NCI-H1092 (cell line): ENCODE results near the gene SEC16A.

Experiments used
- DNase-seq: peaks from one replicate; lab custom pipeline; 2025; lab: John Stamatoyannopoulos, UW

SEC16A gene

GRCh38 chr9:136482793-136483588 lies at the start of gene SEC16A:
Gene SEC16A (minus strand): TSS chr9:136483040. CDS start chr9:136477615, 5,425 bp downstream.
- DNase-seq, result peak; percentile 99

DNA sequence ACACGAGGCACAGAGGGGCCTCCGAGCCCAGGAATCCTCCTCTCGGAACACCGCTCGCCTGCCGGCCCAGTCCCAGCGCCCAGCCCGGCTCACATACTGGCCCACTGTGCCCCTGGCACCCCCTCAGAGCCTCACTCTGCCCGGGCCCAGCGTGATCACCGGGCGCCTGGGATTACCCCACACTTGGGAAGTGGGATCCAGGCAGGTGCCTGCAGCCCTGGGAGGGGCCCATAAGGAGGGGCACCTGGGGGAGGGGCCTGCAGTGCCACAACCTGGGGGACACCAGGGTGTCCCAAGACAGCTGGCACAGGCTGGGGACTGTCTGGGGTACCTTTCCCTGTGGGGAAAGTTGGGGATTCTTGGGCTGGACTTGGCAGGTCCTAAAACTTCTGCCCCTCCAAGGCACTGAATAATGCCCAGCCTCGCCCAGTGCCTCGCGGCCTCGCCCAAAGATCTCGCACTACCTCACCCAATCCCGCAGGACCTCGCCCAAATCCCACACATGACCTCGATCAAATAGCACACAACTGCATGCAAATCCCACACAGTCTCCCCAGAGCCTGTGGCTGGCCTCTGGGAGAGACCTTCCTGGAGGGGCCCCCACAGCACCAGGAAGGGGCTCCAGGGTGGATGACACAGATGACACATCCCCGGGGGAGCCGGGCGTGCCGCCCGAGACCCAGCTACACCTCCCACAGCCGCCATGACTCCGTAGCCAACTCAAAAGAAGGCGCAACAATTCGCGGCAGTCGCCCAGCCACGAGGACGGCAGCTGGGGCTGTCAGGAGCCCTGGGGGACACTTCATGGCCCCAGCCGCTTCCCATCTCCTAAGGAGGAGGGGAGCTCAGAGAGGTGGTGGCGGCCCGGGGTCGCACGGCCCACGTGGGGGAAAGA lies 49.3 kb upstream of the SEC16A start:
- DNase-seq, result no peak

DNA sequence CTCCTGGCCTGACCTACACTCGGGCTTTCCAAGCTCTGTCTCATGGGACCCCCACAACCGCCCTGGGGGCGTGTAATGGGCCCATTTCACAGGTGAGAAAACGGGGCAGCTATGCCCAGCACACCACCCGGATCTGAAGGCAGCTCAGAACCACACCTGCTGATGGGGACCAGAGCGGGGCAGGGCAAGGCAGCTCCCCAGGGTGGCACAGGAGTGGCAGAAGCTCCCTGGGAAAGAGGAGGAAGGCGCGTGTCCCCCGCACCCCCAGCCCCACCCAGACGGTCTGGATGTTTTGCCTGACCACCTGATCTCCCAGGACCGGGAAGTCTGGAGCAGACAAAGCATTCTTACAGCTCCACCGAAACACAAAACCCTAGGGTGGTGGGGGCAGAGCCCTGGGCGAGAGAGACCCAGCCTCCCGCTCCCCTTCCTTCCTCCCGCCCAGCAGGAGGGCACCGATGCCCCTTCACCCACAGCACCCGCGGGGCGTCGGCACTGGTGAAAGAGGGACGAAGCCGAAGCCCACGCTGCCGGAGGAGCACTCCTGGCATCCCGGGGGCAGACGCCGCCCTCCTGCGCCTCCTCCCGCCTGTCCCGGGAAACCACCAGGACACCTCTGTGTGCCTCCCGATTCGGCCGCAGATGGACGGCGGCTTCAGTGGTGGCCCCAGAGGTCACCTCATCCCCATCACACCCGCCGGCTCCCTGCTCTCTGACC lies 48.5 kb upstream of the SEC16A start:
- no peak for DNase-seq

DNA sequence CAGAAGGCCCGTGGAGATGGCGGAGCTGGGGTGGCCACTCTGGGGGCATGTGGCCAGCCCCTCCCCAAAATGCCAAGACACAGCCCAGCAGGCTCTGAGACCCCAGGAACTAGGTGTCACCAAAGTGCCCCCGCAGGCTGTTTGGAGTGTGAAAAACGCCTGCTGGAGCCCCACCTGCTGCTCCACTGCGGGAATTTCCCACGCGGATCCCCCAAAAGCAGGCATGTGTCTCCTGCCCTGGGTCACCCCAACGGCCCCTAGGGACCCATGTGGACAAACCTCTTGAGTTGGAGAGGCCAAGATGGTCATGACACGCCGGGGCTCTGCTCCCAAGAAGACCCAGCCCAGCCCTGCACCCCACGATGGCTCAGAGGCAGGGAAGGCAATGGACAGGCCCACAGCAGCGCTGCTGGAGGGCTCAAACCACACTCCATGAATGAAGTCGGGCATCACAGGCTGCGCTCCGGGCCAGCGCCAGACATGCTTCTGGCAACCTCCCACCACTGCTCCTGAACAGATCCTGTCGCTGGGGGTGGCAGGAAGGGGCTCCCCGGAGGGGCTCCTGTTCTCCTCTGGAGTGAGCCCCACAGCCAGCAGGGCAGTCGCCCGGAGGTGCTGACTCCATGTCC lies 47.7 kb upstream of the SEC16A start:
- DNase-seq, result no peak

DNA sequence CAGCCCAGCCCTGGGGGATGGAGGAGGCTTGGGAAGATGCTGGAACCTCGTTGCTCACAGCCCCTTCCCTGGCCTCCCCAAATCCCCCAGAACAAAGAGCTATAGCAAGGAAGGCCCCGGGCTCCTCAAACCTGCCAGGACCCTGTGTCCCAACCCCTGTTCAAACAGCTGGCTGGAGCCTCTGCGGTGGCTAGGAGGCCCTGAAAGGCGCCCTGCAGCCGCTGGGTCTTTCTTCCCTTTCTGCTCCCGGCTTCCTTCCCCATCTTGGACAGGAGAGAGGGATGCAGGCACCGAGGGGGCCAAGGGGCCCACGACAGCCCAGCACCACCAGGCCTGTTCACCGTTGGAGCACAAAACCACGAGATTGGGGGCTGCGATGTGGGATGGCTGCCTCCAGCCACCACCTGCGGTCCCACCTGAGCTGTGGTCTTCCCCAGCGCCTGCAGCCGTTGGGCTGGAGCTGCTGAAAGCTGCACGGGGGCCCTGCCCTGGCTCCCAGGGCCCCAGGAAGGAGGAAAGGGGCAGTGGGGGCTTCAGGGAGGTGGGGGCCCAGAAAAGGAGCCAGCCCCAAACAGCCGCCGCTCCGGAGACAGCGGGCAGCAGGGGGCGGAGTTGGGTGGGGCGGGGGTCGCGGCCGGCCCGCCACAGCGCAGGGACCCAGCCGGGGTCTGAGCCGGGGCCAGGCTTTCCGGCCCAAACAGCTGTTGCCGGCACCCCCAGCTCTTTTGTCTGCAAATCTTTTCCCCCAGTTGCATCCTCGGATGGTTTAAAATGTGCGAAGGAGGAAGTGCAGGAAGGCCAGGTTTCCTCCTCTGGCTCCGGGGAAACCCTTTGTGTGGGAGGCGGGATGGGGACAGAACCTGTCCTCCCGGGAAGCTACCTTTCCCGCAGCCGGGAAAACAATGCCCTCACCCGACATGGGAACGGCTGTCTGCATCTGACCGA lies 46.9 kb upstream of the SEC16A start:
- DNase-seq, result no peak

GRCh38 chr9:136528716-136529341 lies 46.0 kb upstream of the SEC16A start:
- no peak for DNase-seq

DNA sequence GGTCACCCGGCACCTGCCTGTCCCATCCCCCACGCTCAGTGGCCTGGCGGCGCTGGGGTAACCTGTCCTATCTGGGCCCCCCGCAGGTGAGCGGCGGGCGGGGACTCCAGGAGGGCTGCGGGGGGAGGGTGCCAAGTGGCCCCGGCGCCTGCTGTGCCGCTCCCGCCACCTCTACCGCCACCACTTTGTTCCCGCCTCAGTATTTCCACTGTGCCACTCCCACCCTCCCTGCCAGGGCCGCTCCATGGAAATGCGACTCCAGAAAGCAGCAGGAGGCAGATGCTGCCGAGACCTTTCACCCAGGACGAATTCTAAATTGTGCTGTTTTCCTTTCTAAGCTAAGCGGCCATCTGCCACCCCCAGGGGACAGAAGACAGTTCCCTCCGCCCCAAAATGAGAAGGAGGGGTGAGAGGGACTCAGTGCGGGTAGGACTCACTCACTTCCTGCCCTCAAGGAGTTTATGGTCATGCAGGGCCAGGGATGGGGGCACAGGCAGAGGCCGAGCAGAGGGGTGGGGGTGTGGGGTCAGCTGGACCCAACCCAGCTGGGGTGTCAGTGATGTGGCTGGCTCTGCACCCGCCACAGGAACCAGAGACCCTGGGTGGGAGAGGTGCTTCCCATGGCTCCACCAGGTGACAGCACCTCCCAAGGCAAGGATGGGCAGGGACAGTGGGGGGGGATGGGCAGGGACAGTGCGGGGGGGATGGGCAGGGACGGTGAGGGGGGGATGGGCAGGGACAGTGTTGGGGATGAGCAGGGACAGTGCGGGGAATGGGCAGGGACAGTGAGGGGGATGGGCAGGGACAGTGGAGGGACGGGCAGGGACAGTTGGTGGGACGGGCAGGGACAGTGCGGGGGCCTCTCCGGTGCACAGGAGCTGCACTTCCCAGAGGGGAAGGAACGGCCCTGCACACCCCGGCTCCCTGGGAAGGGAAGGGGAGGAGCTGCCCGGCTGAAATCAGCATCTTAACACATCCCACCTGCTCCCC lies 45.2 kb upstream of the SEC16A start:
- no peak for DNase-seq

GRCh38 chr9:136527131-136527530 lies 44.3 kb upstream of the SEC16A start:
- no peak for DNase-seq

GRCh38 chr9:136526625-136527066 lies 43.8 kb upstream of the SEC16A start:
- DNase-seq, result peak; percentile 61

GRCh38 chr9:136525841-136526499 lies 43.1 kb upstream of the SEC16A start:
- no peak for DNase-seq

GRCh38 chr9:136525207-136525606 lies 42.4 kb upstream of the SEC16A start:
- no peak for DNase-seq

DNA sequence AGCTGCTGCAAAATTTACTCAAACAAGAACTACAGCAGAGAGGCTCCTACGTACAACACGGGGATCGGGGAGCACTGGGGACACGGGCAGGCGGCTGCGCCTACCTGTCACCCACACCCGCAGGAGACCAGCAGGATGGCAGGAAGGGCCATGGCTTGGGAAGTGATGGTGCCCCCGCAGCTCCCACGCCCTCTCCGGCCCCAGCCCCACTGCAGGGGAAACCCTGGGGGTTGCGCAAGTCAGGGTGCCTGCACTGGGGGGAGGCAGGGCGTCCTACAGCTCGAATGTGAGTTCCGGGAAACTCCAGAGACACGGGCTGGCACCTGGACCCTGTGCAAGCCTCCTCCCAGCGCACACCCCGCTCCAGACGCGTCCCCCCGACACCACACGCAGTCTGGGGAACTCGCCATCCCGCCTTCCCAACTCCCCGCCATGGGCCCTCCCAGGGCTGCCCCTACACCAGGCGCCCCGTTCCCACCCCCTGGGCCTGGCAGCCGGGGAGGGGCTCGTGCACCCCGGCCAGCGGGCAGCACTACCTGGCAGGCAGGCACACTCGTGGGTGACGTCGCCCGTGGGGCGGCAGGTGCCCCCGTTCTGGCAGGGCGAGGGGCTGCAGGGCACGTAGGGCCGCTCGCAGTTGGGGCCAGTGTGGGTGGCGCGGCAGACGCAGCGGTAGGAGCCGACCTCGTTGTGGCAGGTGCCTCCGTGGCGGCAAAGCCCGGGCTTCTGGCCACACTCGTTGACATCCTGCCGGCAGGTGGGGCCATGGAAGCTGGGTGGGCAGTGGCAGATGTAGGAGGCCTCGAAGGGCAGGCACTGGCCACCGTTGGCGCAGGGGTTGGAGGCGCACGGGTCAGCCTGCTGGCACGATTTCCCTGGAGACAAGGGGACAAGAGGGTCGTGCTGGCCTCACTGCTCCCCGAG lies 39.7 kb upstream of the SEC16A start:
- no peak for DNase-seq

DNA sequence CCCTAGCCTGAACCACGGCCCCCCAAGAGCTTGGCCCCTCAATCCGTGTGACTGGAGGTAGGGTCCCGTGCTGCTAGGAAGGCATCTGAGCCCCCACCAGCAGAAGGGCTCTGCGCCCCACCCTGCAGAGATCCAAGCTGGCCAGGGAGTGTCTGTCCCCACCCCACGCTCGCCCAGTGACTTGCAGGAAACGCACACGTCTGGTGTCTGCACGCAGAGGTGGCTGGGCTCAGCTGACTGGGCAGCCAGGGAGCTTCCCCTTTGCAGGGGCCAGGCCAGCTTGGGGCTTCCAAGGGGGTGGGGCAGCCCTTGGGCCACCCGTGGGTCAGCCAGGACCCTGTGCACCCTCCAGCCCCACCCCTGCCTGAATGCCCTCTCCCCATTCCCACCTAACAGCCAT lies 38.7 kb upstream of the SEC16A start:
- no peak for DNase-seq

GRCh38 chr9:136520053-136520540 lies 37.3 kb upstream of the SEC16A start:
- no peak for DNase-seq

DNA sequence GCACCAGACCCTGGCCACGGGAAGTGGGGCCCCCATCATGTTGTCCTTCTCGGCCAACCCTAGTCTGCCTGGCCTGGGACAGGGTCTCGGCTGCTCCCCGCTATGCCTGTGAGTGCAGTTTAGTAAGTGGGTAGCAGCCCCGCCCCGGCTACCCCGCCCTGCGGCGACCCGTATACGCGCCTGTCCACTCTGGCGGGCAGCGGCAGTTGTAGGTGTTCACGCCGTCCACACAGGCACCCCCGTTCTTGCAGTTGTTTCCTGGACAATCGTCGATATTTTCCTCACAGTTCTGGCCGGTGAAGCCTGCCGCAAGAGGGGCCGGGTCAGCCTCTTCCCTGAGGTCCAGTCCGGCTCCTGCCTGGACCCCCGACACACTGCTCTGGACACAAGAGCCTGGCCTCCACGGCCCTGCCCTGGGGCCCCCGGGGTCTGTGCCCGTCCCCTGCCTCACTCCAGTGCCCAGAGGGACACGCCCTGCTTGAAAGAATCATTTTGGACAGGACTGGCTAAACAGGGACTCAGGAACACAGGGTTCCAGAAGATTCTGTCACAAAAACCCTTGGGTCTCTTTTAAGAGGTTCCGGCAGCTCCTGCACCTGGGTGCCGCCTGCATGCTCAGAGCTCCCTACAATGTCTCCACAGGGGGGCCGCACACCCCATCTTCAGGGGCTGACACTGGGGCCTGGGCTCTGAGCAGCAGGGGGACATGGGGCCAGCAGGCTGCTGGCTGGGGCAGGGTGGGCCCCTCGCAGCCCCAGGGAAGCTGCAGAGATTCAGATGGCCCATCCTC lies 36.6 kb upstream of the SEC16A start:
- no peak for DNase-seq

DNA sequence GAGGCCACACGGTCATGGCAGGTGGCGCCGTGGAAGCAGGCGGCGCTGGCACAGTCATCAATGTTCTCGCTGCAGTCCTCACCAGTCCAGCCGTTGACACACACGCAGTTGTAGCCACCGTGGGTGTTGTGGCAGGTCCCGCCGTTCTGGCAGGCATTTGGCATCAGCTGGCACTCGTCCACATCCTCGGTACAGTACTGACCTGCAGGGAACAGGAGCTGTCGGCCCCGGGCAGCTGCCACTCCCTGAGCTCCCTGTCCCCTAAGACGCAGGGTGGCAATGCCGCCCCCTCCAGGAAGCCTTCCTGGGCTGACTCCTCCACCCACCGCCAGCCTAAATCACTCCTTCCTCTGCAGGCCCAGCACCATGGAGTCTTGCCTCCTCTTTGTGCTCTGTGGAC lies 35.8 kb upstream of the SEC16A start:
- DNase-seq, result no peak
